GM19455 (cell line): ENCODE results near the gene MACC1.
A peak's percentile ranks its signal among the peaks of the same experiment; 100 is the strongest.
"Not testable (repeated sequence)": the region's sequence is repeated elsewhere in the genome, so short reads cannot be mapped to it uniquely, and the experiment has no call there.

Experiments
- ATAC-seq: cut with Tn5 transposase; IDR thresholded peaks from one replicate; pipeline ENCODE4 v1.9.1; 2021; ENCODE audit not compliant: unreplicated experiment

Gene MACC1

GRCh38 chr7:20133803-20134202, 83.4 kb downstream of the MACC1 start:
- ATAC-seq, result no peak

- ATAC-seq, result no peak
Observed at GRCh38 chr7:20132585-20132984, 84.6 kb downstream of the MACC1 start.

- no peak for ATAC-seq
Observed at GRCh38 chr7:20131776-20132175, 85.4 kb downstream of the MACC1 start.

- no peak for ATAC-seq
Observed at GRCh38 chr7:20129920-20130319, 87.3 kb downstream of the MACC1 start.

- no peak for ATAC-seq
Observed at GRCh38 chr7:20128001-20128400, 89.2 kb downstream of the MACC1 start.

GRCh38 chr7:20126060-20126459, 91.1 kb downstream of the MACC1 start:
- ATAC-seq, result not testable (repeated sequence)

- not testable (repeated sequence) for ATAC-seq
Observed at GRCh38 chr7:20124087-20124486, 93.1 kb downstream of the MACC1 start.

GRCh38 chr7:20122653-20123316, 94.4 kb downstream of the MACC1 start:
- not testable (repeated sequence) for ATAC-seq

GRCh38 chr7:20122073-20122472, 95.1 kb downstream of the MACC1 start:
- no peak for ATAC-seq

GRCh38 chr7:20121404-20121803, 95.8 kb downstream of the MACC1 start:
- ATAC-seq, result no peak

GRCh38 chr7:20120611-20121168, 96.5 kb downstream of the MACC1 start:
- not testable (repeated sequence) for ATAC-seq

- no peak for ATAC-seq
Observed at GRCh38 chr7:20116869-20117268, 100.3 kb downstream of the MACC1 start.

GRCh38 chr7:20114468-20114867, 102.7 kb downstream of the MACC1 start:
- peak; percentile 87 for ATAC-seq

- ATAC-seq, result peak; percentile 91
Observed at GRCh38 chr7:20113427-20114027, 103.7 kb downstream of the MACC1 start.

GRCh38 chr7:20112696-20113095, 104.5 kb downstream of the MACC1 start:
- ATAC-seq, result no peak

- no peak for ATAC-seq
Observed at GRCh38 chr7:20111821-20112542, 105.2 kb downstream of the MACC1 start.

GRCh38 chr7:20107582-20107981, 109.6 kb downstream of the MACC1 start:
- ATAC-seq, result no peak

GRCh38 chr7:20104696-20105095, 112.5 kb downstream of the MACC1 start:
- ATAC-seq, result no peak

GRCh38 chr7:20102982-20103381, 114.2 kb downstream of the MACC1 start:
- no peak for ATAC-seq

GRCh38 chr7:20095862-20096261, 121.3 kb downstream of the MACC1 start:
- ATAC-seq, result no peak

- no peak for ATAC-seq
Observed at GRCh38 chr7:20095436-20095835, 121.7 kb downstream of the MACC1 start.

GRCh38 chr7:20089431-20089830, 127.8 kb downstream of the MACC1 start:
- ATAC-seq, result no peak
